Brain pericyte (primary cell): ENCODE data around the gene FAM83E.

Experiments used
- DNase-seq: peaks from one replicate; pipeline ENCODE4 v3.0.0-alpha.2; 2012; ENCODE audit warnings: low read depth, low spot score

Gene FAM83E

DNA sequence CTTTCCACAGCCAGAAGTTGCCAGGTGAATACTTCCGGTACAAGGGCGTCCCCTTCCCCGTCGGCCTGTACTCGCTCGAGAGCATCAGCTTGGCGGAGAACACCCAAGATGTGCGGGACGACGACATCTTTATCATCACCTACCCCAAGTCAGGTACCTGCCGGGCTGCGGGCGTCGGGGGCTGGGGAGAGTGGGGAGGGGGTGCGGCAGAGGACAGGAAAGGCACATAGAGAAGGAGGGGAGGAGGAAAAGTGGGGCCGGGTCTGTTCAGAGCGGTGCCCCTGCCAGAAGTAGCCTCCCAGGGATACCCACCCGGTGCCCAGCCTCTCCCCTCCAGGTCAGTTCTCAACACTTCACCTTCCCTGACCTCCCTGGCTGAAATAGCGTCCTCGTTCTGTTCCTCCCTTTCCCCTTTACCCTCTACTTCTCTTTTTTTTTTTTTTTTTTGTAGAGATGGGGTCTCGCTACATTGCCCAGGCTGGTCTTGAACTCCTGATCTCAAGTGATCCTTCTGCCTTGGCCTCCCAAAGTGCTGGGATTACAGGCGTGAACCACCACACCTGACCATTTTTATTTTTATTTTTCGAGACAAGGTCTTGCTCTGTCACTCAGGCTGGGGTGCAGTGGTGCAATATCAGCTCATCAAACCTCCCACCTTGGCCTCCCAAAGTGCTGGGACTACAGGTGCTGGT, 38.8 kb downstream of the FAM83E start:
- no peak for DNase-seq

DNA sequence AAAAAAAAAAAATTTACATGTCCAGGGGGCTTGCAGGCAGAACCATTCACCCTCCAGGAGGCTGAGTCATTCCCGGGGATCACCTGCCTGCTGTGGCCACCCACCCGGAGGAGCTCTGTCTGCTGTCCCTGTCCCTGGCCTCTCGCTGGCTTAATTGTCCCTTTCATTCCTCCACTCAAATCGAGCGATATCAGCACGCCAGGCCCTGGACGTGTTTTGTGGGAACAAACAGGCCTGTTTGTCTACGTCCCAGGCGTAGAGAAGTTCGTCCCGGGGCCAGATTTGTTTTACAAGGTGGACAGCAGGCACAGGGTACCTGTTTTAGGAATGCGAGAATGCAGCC, 41.7 kb downstream of the FAM83E start:
- no peak for DNase-seq

DNA sequence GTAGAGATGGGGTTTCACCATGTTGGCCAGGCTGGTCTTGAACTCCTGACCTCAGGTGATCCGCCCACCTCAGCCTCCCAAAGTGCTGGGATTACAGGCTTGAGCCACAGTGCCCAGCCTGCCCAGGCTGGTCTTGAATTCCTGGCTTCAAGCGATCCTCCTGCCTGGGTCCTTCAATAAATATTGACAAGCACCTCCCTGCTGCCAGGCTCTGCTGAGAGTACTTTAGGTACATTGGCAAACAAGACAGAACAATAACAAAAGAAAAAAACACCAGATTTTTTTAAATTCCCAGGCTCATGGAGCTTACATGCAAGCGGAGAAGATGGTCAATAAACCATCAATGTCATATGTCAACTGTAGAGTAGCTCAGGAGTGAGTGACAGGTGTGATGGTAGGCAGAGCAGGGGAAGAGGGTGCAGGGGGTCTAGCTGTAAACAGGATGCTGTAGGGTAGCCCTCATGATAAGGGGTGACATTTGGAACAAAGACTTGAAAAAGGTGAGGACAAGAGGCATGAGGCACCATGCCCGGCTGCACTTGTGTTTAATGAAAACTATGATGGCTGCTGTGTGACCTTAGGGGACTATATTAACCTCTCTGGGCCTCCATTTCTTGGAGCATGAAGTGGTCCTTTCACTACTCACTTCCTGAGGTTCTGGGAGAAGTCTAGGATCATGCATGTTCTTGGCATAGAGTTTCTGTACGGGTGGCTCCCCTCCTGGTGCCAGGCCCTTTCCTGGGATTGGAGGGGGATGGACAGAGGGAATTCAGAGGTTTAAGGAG, 43.3 kb downstream of the FAM83E start:
- no peak for DNase-seq

DNA sequence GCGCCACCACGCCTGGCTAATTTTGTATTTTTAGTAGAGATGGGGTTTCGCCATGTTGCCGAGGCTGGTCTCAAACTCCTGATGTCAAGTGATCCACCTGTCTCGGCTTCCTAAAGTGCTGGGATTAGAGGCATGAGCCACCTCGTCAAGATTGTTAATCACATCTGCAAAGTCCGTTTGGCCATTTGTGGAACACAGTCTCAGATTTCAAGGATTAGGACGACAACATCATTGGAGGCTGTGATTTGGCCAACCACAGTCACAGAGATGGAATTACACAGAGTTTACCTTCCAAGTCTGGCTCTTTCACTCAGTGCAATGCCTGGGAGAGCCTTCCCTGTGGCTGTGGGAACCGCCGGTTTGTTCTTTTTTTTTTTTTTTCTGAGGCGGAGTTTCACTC, 45.1 kb downstream of the FAM83E start:
- DNase-seq, result no peak

- DNase-seq, result no peak
Measured at GRCh38 chr19:48568345-48568886, 46.5 kb downstream of the FAM83E start.

- no peak for DNase-seq
Measured at GRCh38 chr19:48565090-48565489, 49.8 kb downstream of the FAM83E start.
